Common myeloid progenitor, CD34-positive (primary cell): ENCODE results near the gene REEP1.

Experiments
- CTCF ChIA-PET: fragments of 350-600 bp; sonication (Branson Sonifier 250); formaldehyde crosslinking; loops from one replicate; lab custom pipeline; 2021; ENCODE audit warnings: antibody characterized with exemption; lab: Charles Lee
- POLR2A ChIA-PET: fragments of 350-600 bp; sonication (Branson Sonifier 250); formaldehyde crosslinking; loops from one replicate; lab custom pipeline; 2021; ENCODE audit warnings: antibody characterized with exemption; lab: Charles Lee
- DNase-seq, 3 donors: peaks; one replicate each; pipeline versions ENCODE4 v3.0.0 to v3.0.0-alpha.2; 2013
- H3K27ac ChIP-seq, 2 experiments: 1 replicate in 1 of 2; 2 replicates in 1 of 2; pipeline ENCODE4 v1.7.0; 2013; ENCODE audit warnings: inconsistent platforms in 2 of 2, low read length in 2 of 2, mild to moderate bottlenecking in 2 of 2, low read depth in 1 of 2, moderate library complexity in 1 of 2; ENCODE audit not compliant: severe bottlenecking in 2 of 2, insufficient read depth in 1 of 2, poor library complexity in 1 of 2
- H3K27me3 ChIP-seq, 5 experiments: replicated peaks in 2 of 5; 1 replicate in 3 of 5; 2 replicates in 2 of 5; pipeline versions ENCODE4 v1.6.1 to v1.7.0; 2013; ENCODE audit warnings: low read length in 4 of 5, mild to moderate bottlenecking in 2 of 5, moderate library complexity in 2 of 5, inconsistent platforms in 1 of 5; ENCODE audit not compliant: insufficient read depth in 5 of 5, control insufficient read depth in 4 of 5
- H3K36me3 ChIP-seq, 4 experiments: 1 replicate in 2 of 4; 2 replicates in 2 of 4; pipeline versions ENCODE4 v1.6.1 to v1.7.0; 2013; ENCODE audit warnings: low read length in 3 of 4, control low read depth in 1 of 4, mild to moderate bottlenecking in 1 of 4; ENCODE audit not compliant: control insufficient read depth in 4 of 4, insufficient read depth in 4 of 4
- H3K4me1 ChIP-seq, 4 experiments: 1 replicate in 3 of 4; 2 replicates in 1 of 4; pipeline versions ENCODE4 v1.6.1 to v1.7.1; 2013; ENCODE audit warnings: low read length in 3 of 4, mild to moderate bottlenecking in 3 of 4, control low read depth in 1 of 4, inconsistent platforms in 1 of 4, moderate library complexity in 1 of 4; ENCODE audit not compliant: control insufficient read depth in 4 of 4, insufficient read depth in 4 of 4; ENCODE audit errors: control extremely low read depth in 1 of 4
- H3K4me3 ChIP-seq, 7 experiments: 1 replicate in 4 of 7; 2 replicates in 3 of 7; pipeline versions ENCODE4 v1.5.1 to v1.7.0; 2013; ENCODE audit warnings: mild to moderate bottlenecking in 7 of 7, low read length in 6 of 7, moderate library complexity in 6 of 7, inconsistent platforms in 2 of 7, low read depth in 2 of 7, control low read depth in 1 of 7; ENCODE audit not compliant: insufficient read depth in 4 of 7, control insufficient read depth in 1 of 7; ENCODE audit errors: extremely low read depth in 1 of 7
- H3K9me3 ChIP-seq, 5 experiments: 1 replicate in 4 of 5; 2 replicates in 1 of 5; pipeline versions ENCODE4 v1.6.1 to v1.7.1; 2013; ENCODE audit warnings: low read length in 4 of 5, mild to moderate bottlenecking in 2 of 5, inconsistent platforms in 1 of 5, low read depth in 1 of 5, moderate library complexity in 1 of 5; ENCODE audit not compliant: control insufficient read depth in 4 of 5, insufficient read depth in 2 of 5; ENCODE audit errors: control extremely low read depth in 1 of 5
- WGBS: methylation state at CpG from one replicate; pipeline ENCODE4 v1.1.5; 2013; ENCODE audit not compliant: insufficient coverage; 5-methylcytosine and 5-hydroxymethylcytosine counted together

The REEP1 gene

DNA sequence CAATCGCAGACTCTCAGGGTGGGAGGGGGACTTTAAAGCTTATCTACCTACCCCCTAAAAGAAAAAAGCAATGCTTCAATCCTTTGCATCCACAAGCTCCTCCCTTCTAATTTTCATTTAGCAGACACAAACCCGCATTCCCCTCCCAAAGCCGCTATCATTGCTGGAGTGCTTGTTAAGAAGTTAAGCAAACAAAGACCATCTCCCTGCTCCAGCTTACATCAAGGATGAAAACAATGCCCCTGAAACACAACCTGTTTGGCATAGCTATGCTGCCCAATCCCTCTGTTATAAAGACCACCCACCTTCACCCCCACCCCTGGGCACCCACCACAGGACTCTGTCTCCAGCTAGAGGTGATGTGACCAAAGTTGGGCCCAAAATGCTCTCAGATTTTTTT, 33.0 kb downstream of the REEP1 start:
- Histone ChIP-seq H3K4me3 (no peak overlapping the region), H3K27ac (no peak overlapping the region), H3K27me3 (peaks cover 8 to 21% (median 9%) of the 10 kb centered on the region in 5 experiments), H3K4me1 (no peaks in the 10 kb centered on the region), H3K36me3 (no peaks in the 10 kb centered on the region), H3K9me3 (peaks cover 0 to 1% (median 0%) of the 10 kb centered on the region in 5 experiments)
- DNase-seq = no peak
- no CpG with 5 or more reads among the region's 3 CpGs for WGBS
- ChIA-PET CTCF (interaction anchor here (1.3 kb wide), 1 partner anchor 9 kb away, joined by 3 read pairs; no protein-coding TSS in a partner anchor), POLR2A (no interaction called here)

GRCh38 chr2:86302320-86302719, 35.1 kb downstream of the REEP1 start:
- no CpG with 5 or more reads among the region's 1 CpG for WGBS
- no peak for DNase-seq
- H3K27ac ChIP-seq = no peak overlapping the region
- CTCF ChIA-PET = no interaction called here
- peaks cover 0 to 1% (median 0%) of the 10 kb centered on the region in 5 experiments for H3K9me3 ChIP-seq
- peaks cover 8 to 21% (median 10%) of the 10 kb centered on the region in 5 experiments for H3K27me3 ChIP-seq
- H3K4me3 ChIP-seq = no peak overlapping the region
- no peaks in the 10 kb centered on the region for H3K36me3 ChIP-seq
- no peaks in the 10 kb centered on the region for H3K4me1 ChIP-seq
- POLR2A ChIA-PET = no interaction called here

DNA sequence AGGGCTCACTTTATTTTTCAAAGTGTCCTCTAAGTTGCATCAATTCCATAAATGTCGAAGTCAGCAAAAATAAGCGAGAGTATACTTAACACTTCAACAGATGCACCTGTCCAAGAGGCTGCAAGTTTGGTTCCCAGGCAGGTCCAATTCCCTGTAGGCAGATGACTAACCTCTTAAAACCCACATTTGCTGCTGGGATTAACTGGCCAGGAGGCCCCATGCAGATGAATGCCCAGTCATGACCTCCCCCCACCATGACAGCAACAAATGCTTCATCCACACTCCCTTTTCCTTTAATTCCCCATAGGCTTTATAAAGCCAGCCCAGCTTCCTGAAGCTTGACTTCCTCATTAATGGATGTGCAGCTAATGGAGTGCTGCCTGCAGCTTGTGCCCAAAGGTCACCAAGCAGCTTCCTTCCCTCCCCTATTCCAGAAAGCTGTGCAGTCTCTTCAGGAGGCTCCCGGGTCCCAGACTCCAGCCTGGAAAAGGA, 35.7 kb downstream of the REEP1 start:
- WGBS = 89% methylated on average over 3 of the region's 3 CpGs
- Histone ChIP-seq H3K4me3 (no peak overlapping the region), H3K4me1 (no peaks in the 10 kb centered on the region), H3K27me3 (peaks cover 8 to 25% (median 10%) of the 10 kb centered on the region in 5 experiments), H3K9me3 (peaks cover 0 to 1% (median 0%) of the 10 kb centered on the region in 5 experiments), H3K36me3 (no peaks in the 10 kb centered on the region), H3K27ac (no peak overlapping the region)
- ChIA-PET POLR2A (no interaction called here), CTCF (no interaction called here)
- DNase-seq = no peak

DNA sequence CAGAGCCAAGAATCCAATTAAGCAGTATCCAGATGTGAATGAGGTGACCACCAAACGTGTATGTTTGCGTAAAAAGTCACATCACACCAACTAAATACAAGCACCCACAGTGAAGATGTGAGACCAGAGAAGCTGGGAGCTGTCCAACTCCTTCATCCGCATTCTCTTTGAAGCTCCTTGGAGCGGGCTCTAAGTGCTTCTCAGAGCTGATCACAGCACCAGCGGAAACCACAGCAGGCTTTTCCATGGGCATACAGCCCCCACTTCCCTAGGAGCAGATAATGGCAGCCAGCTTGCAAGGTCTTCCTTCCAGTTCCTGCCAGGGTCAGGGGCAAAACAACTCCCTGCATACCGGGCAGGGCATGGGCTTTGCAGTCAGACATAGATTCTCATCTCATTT, 36.4 kb downstream of the REEP1 start:
- ChIA-PET POLR2A (interaction anchor here (0.6 kb wide), 1 partner anchor 12 kb away, joined by 6 read pairs; no protein-coding TSS in a partner anchor), CTCF (no interaction called here)
- Histone ChIP-seq H3K27ac (no peak overlapping the region), H3K27me3 (peaks cover 8 to 25% (median 10%) of the 10 kb centered on the region in 5 experiments), H3K36me3 (no peaks in the 10 kb centered on the region), H3K9me3 (peaks cover 0 to 1% (median 0%) of the 10 kb centered on the region in 5 experiments), H3K4me1 (no peaks in the 10 kb centered on the region), H3K4me3 (no peak overlapping the region)
- WGBS = 72% methylated on average over 6 of the region's 6 CpGs
- peak in 2 of 3 donors; percentile 8 to 14 for DNase-seq

- POLR2A ChIA-PET = interaction anchor here (0.6 kb wide), 1 partner anchor 11 kb away, joined by 6 read pairs; no protein-coding TSS in a partner anchor
- Histone ChIP-seq H3K27me3 (peaks cover 8 to 25% (median 10%) of the 10 kb centered on the region in 5 experiments), H3K4me3 (no peak overlapping the region), H3K27ac (no peak overlapping the region), H3K9me3 (peaks cover 0 to 1% (median 0%) of the 10 kb centered on the region in 5 experiments), H3K36me3 (no peaks in the 10 kb centered on the region), H3K4me1 (no peaks in the 10 kb centered on the region)
- WGBS = 96% methylated on average over 3 of the region's 3 CpGs
- CTCF ChIA-PET = no interaction called here
- DNase-seq = no peak
Observed at GRCh38 chr2:86300496-86300895, 36.9 kb downstream of the REEP1 start.

GRCh38 chr2:86298411-86299390, 38.7 kb downstream of the REEP1 start:
- Histone ChIP-seq H3K36me3 (no peaks in the 10 kb centered on the region), H3K4me3 (no peak overlapping the region), H3K27me3 (peaks cover 5 to 22% (median 9%) of the 10 kb centered on the region in 5 experiments), H3K9me3 (peaks cover 0 to 1% (median 0%) of the 10 kb centered on the region in 5 experiments), H3K4me1 (no peaks in the 10 kb centered on the region), H3K27ac (no peak overlapping the region)
- ChIA-PET POLR2A (no interaction called here), CTCF (interaction anchor here (1.0 to 2.9 kb wide), 2 partner anchors 12 to 78 kb away, joined by 4 to 9 read pairs; no protein-coding TSS in a partner anchor)
- no peak for DNase-seq
- 70% methylated on average over 6 of the region's 11 CpGs for WGBS
